Right hindlimb (tissue), 1 donor: ENCODE data around the gene RND3.

Experiments used
- DNase-seq: peaks from one replicate; pipeline ENCODE4 v3.0.0-alpha.2; 2018

The RND3 gene

DNA sequence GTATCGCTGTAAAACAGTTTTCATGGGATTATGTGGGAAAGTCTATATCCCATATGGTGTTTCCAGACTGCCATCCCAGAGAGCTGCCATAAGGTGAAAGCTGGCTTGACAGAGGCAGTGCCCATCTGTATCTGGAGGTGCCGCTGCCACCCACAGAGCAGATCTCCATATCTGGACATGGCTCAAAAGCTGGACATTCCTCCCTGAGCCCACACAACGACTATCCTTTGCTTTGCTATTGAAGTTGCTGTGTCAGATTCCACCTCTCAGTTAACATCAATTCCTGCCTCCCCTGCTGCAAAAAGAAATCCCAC lies 55.2 kb downstream of the RND3 start:
- DNase-seq, result no peak

GRCh38 chr2:150431561-150432311 lies 55.7 kb downstream of the RND3 start:
- no peak for DNase-seq

DNA sequence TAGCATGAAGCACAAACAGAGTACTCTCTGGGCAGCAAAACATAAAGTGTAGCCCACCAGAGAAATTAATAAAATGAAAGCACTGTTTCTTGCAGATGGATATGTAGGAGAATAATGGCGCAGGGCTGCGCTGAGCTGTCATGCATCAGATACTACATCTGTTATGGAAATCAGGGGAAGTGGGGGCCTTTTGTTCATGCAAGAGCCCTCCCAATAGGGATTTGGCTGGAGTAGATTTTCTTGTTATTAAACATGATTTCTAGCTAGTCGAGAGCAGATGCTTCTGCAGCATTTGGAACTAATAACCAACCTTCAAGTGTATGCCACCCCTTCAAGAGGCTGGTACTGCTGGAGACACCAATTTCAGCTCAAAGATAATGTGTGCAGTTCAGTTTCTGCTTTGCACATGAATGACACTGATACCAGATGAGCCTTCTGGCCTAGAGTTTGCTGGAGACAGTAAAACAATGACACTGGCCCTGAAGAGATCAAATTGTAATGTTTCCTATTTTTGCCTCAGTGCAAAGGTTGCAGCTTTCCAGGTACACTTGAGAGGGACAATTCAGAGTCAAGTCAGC lies 58.0 kb downstream of the RND3 start:
- no peak for DNase-seq

DNA sequence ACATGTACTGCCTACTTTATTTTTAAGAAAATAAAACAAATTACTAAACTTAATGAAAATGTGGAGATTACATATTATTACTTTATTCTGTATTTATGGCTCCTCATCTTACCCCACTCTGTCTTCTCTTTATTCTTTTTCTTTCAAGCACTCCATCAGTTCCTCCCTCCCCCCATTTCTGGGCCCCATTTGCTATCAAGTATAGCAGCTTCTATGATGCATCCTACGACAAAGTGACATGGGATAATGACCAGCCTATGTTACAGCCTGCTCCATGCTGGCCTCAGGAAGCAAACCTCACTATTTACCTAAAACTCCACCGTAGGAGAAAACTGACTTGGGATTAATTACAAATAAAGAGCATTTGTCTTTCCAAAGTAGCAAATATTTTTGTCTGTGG lies 58.8 kb downstream of the RND3 start:
- DNase-seq, result no peak

- DNase-seq, result no peak
These were observed 60.2 kb downstream of the RND3 start for GRCh38 chr2:150427298-150427697.

DNA sequence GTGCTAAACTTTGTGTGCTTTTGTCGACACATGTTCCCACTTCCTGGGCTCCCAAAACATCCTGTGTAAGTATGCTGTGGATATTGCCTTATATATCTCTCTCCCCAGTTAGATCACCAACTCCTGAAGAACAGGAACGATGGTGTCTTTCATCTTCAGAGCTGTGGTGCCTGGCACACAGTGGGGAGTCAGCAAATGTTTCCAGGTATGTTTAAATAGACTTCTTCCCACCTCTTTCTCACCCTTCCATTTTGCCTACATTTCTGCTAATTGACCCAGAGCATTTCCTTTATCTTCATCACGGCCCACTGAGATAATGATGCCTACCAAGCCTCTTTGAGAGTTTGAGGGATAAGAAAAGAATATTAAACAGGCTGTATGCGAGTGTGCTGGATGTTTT lies 60.7 kb downstream of the RND3 start:
- DNase-seq, result no peak

DNA sequence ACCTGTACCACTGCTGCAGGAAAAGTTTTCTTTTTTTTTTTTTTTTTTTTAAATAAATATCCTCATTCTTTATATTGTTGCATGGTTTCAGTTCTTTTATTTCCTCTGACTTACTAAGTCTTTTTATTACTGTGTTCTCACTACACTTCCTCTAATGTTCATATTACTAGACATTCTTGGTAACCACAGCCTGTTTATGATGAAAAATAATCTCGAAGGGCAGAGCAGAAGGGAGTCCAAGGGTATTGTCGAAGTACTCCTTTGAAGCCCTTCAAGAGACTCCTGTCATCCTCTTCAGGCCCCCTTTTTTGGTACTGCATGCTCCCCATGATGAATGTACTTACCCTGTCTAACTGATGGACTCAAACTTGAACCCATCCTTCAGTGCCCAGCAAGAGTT lies 61.2 kb downstream of the RND3 start:
- no peak for DNase-seq

- no peak for DNase-seq
These were observed 62.1 kb downstream of the RND3 start for GRCh38 chr2:150425121-150425955.

GRCh38 chr2:150424406-150424805 lies 63.1 kb downstream of the RND3 start:
- DNase-seq, result no peak

- DNase-seq, result no peak
These were observed 66.3 kb downstream of the RND3 start for GRCh38 chr2:150421126-150421651.

DNA sequence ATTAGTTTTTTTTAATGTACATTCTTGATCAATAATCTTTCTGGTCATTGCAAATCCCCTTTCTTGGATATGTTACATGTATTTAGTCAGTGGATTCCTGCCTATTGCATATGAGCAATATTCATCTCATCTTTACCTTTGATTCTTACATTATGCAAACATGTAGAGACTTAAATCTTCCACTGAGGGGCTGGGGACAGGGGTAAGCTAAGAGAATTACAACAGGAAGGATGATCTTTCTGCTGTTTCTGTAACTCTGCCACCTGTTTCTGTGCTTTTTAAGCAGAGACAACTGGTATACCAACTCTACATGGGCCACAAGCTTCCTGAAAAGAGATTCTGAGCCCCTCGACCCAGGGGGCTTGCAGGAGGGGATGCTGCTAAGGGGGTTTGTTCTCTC lies 68.6 kb downstream of the RND3 start:
- no peak for DNase-seq
